ENCODE measurements around the gene RASGRP3. TPM values are rescaled to one million over a fixed set of nuclear protein-coding genes. Genes with fewer than 3 reads are reported as not detected.

RASGRP3 gene
- total RNA-seq, 1 donor from 2014 or later = 0.58 TPM

DNA sequence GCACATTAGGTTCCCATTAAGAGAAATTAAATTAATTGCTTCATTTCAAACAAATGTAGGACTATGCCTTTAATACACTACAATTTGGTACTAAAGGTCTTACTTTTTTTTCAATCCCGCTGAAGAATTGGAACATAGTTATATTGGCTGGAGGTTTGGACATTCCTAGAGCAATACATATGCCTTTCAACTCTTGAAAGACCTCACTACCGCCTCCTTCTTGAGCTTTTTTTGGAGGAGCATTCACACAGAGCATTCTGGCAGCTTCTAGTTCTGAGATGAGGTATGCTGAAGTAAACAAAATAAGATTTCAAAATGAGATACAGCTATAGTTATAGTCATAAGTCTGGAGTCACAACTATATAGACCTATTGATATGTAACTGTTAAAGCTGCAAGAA lies 111.8 kb downstream of the RASGRP3 start:
- peaks cover 12% of the 10 kb centered on the region for H3K4me1 Mint-ChIP-seq
- no peak overlapping the region for H3K27ac Mint-ChIP-seq
- no peak for DNase-seq (ENCODE audit: low spot score in 2 of 2, unreplicated experiment in 2 of 2)
- H3K36me3 Mint-ChIP-seq = peaks cover 8% of the 10 kb centered on the region
- H3K9me3 Mint-ChIP-seq = no peaks in the 10 kb centered on the region
- TF ChIP-seq, protein P1, sequence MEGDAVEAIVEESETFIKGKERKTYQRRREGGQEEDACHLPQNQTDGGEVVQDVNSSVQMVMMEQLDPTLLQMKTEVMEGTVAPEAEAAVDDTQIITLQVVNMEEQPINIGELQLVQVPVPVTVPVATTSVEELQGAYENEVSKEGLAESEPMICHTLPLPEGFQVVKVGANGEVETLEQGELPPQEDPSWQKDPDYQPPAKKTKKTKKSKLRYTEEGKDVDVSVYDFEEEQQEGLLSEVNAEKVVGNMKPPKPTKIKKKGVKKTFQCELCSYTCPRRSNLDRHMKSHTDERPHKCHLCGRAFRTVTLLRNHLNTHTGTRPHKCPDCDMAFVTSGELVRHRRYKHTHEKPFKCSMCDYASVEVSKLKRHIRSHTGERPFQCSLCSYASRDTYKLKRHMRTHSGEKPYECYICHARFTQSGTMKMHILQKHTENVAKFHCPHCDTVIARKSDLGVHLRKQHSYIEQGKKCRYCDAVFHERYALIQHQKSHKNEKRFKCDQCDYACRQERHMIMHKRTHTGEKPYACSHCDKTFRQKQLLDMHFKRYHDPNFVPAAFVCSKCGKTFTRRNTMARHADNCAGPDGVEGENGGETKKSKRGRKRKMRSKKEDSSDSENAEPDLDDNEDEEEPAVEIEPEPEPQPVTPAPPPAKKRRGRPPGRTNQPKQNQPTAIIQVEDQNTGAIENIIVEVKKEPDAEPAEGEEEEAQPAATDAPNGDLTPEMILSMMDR (IDR thresholded peaks at IDR 0.05; ENCODE audit: unreplicated experiment) = no peak
- H3K4me3 Mint-ChIP-seq = no peak overlapping the region
- no peaks in the 10 kb centered on the region for H3K27me3 Mint-ChIP-seq (ENCODE audit: low read depth)

DNA sequence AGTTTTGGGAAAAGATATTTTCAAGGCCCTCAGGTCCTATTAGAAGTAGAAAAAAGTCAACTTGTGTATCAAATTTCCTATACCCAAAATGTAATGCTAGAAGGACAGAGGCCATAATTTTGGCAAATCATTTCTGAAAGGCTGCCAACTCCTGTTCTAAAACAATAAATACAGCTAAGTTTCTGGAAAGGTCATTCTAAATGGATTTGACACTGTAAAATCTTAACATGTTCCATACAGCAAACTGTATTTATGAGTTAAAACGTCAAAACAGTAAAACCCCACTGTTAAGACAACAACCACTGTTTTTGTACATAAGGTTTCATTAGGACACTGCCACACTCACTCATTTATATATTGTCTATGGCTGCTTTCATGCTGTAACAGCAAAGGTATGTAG lies 113.0 kb downstream of the RASGRP3 start:
- DNase-seq (ENCODE audit: low spot score in 2 of 2, unreplicated experiment in 2 of 2) = no peak
- Mint-ChIP-seq H3K27me3 (ENCODE audit: low read depth) (no peaks in the 10 kb centered on the region), H3K9me3 (no peaks in the 10 kb centered on the region), H3K4me1 (peaks cover 12% of the 10 kb centered on the region), H3K36me3 (peaks cover 8% of the 10 kb centered on the region), H3K4me3 (no peak overlapping the region), H3K27ac (peak overlapping the region; percentile 54)
- TF ChIP-seq, protein P1 (IDR thresholded peaks at IDR 0.05; ENCODE audit: unreplicated experiment) = no peak

DNA sequence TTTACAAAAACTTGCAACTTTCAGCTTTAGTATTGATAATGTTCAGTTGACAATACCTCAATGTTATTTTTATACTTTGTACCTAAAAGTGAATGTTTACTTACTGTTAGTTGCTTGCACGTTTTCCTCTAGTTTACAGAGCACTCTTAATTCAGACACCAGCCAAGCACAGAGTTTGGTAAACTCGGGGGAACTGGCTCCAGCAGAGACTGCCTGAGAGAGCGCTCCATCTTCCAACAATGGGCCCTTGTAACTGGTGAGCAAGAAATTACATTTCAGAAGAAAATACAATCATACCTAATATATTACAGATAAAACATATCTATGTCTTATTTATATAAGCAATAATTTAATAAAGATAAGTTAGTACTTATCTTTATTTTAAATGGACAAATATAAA lies 118.9 kb downstream of the RASGRP3 start:
- Mint-ChIP-seq H3K36me3 (peaks cover 12% of the 10 kb centered on the region), H3K27ac (no peak overlapping the region), H3K27me3 (ENCODE audit: low read depth) (no peaks in the 10 kb centered on the region), H3K4me1 (peaks cover 15% of the 10 kb centered on the region), H3K9me3 (no peaks in the 10 kb centered on the region), H3K4me3 (no peak overlapping the region)
- DNase-seq (ENCODE audit: low spot score in 2 of 2, unreplicated experiment in 2 of 2) = no peak
- TF ChIP-seq, protein P1 (IDR thresholded peaks at IDR 0.05; ENCODE audit: unreplicated experiment) = no peak

DNA sequence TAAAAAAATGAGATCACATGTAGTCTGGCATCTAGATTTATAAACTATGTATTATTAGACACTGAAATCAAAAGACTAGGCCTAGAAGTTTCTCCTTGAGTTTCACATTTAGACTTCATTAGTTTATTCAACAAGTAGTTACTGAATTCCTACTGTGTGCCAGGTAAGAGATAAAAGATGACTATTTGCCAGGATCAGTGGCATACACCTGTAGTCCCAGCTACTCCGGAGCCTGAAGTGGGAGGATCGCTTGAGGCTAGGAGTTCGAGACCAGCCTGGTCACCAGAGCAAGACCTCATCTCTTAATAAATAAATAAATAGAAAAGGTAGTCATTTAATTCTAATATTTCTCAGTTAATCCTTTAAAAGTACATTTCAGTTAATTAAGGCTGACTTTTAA lies 120.6 kb downstream of the RASGRP3 start:
- Mint-ChIP-seq H3K27ac (no peak overlapping the region), H3K27me3 (ENCODE audit: low read depth) (no peaks in the 10 kb centered on the region), H3K9me3 (no peaks in the 10 kb centered on the region), H3K4me1 (peaks cover 15% of the 10 kb centered on the region), H3K36me3 (peaks cover 12% of the 10 kb centered on the region), H3K4me3 (no peak overlapping the region)
- TF ChIP-seq, protein P1 (IDR thresholded peaks at IDR 0.05; ENCODE audit: unreplicated experiment) = no peak
- no peak for DNase-seq (ENCODE audit: low spot score in 2 of 2, unreplicated experiment in 2 of 2)

DNA sequence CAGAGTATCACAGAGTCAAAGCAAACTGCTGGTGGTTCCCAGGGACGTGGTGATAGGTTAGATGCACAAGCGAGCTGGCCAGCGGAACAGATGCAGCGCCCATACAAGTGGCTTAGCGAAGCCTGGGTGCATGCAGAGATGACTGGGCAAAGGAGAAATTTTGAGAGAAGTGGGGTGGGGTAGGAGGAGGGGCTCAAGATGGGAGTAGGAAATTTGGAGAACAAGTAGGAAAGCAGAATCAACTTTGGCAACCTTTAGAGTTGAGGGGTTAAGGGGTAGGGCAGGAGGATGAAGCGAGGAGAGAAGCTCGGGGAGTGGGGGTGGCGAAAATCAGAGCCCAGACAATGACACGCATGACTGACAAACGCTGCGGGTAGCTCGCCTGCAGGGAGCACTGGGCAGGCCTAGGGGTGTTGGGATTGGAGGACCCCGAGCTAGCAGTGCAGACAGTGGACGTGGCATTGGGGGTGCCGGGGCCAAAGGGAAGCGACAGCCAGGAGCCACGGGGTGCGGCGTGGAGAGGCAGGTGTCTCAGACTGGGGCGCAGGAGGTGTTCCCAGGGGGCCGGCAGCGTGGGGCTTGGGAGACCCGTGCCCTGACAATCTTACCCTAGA lies 122.2 kb downstream of the RASGRP3 start:
- peaks cover 15% of the 10 kb centered on the region for H3K4me1 Mint-ChIP-seq
- H3K27ac Mint-ChIP-seq = peak overlapping the region; percentile 97
- H3K9me3 Mint-ChIP-seq = no peaks in the 10 kb centered on the region
- peak overlapping the region; percentile 90 for H3K4me3 Mint-ChIP-seq
- TF ChIP-seq, protein P1 (IDR thresholded peaks at IDR 0.05; ENCODE audit: unreplicated experiment) = no peak
- DNase-seq (ENCODE audit: low spot score in 2 of 2, unreplicated experiment in 2 of 2) = peak; percentile 26 to 41
- no peaks in the 10 kb centered on the region for H3K27me3 Mint-ChIP-seq (ENCODE audit: low read depth)
- H3K36me3 Mint-ChIP-seq = peaks cover 6% of the 10 kb centered on the region
